AML-193 (cell line): ENCODE results near the gene RUSF1.
"Not testable (repeated sequence)": the region's sequence is repeated elsewhere in the genome, so short reads cannot be mapped to it uniquely, and the experiment has no call there.

Source experiments
- DNase-seq, 2 experiments: peaks; one replicate each; lab custom pipeline; 2025; lab: John Stamatoyannopoulos, UW

The RUSF1 gene

DNA sequence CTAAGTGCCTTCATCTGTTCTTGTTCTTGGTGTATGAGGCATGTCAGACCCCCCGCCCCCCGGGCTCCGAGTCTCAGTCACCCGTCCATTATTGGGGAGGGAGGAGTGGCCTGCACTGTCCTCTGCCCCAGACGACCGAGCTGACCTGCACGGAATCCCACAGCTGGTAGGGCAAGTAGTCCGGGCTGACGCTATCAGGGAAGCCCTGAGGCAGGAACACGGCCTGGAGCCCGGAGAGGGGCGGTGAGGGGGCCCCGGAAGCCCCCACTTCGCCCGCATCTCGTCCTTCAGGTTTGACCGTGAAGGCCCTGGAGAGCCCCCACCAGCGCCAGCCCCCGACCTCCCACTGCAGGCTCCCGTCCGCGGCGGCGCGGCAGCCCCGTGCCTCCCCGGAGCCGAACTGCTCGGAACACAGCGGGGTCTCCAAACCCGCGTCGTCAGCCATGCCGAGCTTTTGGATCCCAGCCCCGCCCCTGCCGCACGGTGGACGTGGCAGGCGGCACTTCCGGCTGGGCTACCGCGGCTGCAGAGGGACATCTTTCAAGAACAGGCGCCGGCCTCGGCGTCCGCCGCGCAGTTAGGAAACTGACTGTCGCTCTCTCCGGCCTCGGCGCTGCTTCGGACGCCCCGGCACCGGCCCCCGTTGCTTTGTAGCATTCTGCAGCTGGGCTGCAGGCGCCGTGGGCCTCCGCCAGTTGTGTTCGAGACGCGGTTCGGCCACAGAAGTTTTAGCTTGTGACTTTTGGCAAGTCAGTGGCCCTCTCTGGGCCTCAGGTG is at the start of gene RUSF1:
Gene RUSF1, minus strand, starts transcription at position 463 of the 777 bp plus-strand sequence. Its CDS starts 18 bp downstream, at position 445.
- DNase-seq, result peak; percentile 76 to 82

DNA sequence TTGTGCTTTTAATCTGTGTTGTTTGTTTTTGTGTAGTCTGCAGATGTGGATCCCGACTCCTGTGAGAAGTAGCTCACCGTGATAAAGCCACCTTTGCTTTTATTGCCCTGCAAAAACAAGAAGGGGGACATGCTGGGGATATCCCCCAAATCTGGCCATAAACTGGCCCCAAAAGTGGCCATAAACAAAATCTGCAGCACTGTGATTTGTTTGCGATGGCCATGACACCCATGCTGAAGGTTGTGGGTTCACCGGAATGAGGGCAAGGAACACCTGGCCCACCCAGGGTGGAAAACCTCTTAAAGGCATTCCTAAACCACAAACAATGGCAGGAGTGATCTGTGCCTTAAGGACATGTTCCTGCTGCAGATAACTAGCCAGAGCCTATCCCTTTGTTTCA is 34.6 kb upstream of the RUSF1 start:
- DNase-seq, result no peak

DNA sequence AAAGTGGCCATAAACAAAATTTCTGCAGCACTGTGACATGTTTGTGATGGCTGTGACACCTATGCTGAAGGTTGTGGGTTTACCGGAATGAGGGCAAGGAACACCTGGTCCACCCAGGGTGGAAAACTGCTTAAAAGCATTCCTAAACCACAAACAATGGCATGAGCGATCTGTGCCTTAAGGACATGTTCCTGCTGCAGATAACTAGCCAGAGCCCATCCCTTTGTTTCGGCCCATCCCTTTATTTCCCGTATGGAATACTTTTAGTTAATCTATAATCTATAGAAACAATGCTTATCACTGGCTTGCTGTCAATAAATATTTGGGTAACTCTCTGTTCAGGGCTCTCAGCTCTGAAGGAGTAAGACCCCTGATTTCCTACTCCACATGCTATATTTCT is 31.6 kb upstream of the RUSF1 start:
- DNase-seq, result not testable (repeated sequence)

GRCh38 chr16:31538243-31538598 is 30.0 kb upstream of the RUSF1 start:
- not testable (repeated sequence) for DNase-seq

GRCh38 chr16:31537362-31538242 is 29.4 kb upstream of the RUSF1 start:
- no peak for DNase-seq

DNA sequence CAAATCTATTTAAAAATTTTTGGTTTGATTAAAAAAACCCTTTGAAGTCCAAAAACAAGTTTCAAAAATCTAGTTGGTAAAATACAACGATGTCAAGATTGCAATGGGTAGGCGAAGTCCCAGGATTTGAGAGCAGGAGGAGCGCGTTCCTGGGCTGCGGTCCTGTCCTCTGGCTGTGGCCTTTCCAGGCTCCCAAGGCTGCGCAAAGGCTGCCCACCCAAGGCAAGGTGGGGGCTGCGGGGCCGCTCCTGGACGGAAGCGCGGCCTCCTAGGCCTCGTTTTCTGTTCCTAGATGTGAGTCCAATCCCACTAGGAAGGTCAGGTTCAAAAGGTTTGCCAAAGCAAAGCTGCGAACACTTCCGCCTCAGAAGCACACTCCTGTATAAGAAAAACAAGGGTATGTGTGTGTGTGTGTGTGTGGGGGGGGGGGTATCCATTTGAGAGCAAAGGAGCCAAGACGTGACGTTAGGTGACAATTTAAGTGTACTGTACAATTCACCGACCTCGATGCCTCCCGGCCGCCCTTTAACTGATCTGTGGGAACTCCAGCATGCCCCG is 28.7 kb upstream of the RUSF1 start:
- DNase-seq, result no peak

GRCh38 chr16:31535737-31536136 is 27.5 kb upstream of the RUSF1 start:
- DNase-seq, result no peak

GRCh38 chr16:31532896-31533295 is 24.7 kb upstream of the RUSF1 start:
- no peak for DNase-seq

GRCh38 chr16:31532120-31532519 is 23.9 kb upstream of the RUSF1 start:
- no peak for DNase-seq

GRCh38 chr16:31531096-31531495 is 22.9 kb upstream of the RUSF1 start:
- DNase-seq, result no peak

- DNase-seq, result no peak
Measured at GRCh38 chr16:31530405-31530804, 22.2 kb upstream of the RUSF1 start.

DNA sequence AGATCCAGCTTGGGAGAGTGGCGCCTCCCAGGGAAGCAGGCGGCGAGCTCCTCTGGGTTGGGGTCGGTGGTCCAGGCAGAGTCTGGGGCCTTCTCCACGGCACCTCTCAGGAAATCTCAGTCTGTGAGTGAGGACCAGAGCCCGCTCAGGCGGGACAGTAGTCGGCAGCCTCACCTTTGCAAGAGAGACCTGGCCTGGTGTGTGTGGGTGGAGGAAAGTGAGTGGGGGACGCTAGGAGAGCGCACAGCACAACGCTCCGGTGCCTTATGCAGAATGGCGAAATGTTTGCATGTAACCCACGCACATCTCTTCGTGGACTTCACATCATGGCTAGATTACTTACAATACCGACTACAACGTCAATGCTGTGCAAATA is 21.7 kb upstream of the RUSF1 start:
- DNase-seq, result no peak

DNA sequence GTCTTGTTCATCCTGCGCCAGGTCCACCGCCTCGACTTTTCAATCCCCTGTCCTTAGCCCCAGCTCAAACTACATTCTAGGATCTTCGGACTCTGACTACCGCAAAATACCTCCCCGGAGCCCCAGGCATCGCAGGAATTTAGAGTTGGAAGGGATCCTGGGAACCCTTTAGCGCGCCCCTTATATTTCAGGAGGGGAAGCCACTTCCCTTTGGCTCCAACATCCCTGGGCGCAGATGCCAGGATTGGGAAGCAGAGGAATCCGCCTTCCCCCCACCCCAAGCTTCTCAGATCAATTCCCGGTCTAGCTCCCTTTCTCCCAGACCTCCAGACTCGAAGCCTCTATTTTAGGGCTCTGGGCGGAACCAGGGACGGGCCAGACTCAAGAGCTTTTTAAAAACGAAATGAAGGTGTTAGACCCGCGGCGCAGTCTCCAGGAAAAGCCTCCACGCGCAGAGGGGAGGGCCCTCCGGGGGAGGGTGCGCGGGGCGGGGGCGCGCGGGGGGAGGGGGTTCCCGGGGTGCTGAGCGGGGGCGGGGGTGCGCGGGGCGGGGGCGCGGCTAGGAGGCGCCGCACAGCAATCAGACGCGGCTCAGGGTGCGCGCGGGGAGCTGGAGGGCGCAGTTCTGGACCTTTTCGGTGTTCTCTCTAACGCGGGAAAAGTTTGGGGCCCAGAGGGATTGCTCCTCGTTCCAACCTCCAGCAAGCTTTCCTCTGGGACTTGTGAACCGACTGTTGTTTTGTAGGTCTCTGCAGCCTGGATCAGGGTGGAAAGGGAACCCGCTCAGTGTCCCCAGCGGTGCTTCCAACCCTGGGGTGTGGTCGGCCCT is 21.1 kb upstream of the RUSF1 start:
- DNase-seq, result no peak

- no peak for DNase-seq
Measured at GRCh38 chr16:31528523-31529107, 20.4 kb upstream of the RUSF1 start.

DNA sequence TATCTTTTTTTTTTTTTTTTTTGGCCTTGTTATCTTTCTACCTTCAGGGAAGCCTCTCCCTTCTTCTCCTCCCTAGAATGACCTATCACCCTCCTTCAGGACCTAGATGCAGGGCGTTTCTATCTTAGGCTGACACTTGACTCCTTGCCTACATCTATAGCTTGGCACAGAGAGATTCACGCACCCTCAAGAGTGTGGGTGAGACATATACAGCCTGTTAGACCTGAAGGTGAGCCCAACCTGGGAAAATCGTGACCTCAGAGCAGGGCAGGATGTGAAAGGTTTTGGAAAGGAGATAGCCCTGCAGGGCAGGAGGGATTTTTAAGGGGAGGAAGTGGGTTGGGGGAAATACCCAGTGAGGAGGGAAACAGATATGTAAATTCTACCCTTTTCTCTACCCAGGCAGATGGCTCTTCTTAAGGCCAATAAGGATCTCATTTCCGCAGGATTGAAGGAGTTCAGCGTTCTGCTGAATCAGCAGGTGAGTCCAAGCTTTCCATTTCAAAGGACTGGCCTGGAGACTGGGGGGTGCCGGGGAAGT is 19.6 kb upstream of the RUSF1 start, which contains the start of gene AHSP:
Gene AHSP, plus strand, starts transcription at position 167 of the 541 bp plus-strand sequence. Its CDS starts 240 bp downstream, at position 407.
- no peak for DNase-seq

- DNase-seq, result no peak
Measured at GRCh38 chr16:31525113-31525512, 16.9 kb upstream of the RUSF1 start.

DNA sequence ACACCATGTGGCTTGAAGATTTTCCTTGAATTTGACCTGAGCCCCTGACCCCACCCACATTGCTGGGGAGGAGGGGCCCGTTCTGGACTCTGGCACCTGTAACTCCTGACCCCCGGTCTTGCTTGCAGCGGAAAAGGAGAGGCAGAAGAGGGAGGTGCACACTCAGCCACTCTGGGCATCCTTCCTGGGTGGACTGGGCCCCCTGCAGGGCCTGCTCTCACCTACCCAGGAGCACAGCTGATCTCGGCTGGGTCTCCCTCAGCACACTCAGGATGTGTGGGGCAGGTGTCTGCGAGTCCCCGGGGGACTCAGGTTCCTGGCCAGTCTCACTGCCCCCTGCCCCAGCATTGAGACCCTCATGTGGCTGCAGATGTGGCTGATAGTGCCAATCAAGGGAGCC is 15.6 kb upstream of the RUSF1 start:
- DNase-seq, result not testable (repeated sequence)

- no peak for DNase-seq
Measured at GRCh38 chr16:31522071-31522470, 13.9 kb upstream of the RUSF1 start.

DNA sequence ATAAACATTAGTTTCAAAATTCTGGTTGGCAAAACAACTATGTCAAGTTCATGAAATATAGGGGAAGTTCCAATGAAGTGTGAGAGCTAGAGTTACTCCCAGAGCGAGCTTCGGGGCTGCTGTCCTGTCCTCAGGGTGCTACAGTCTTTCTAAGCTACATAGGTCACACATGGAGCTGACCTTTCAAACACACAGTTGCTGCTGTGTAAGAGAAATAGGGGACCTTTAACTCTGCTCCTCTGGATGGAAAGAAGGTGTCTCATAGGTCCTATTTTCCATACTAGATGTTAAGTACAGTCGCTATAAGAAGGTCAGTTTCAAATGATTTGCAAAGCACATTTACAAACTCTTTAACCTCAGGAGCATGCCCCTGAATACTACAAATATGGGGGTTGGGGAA is 13.2 kb upstream of the RUSF1 start:
- no peak for DNase-seq

- DNase-seq, result no peak
Measured at GRCh38 chr16:31519759-31520431, 11.7 kb upstream of the RUSF1 start.
